ENCODE results near the gene IDE. TPM values are rescaled to one million over a fixed set of nuclear protein-coding genes. Genes with fewer than 3 reads are reported as not detected.
"Not testable (repeated sequence)": the region's sequence is repeated elsewhere in the genome, so short reads cannot be mapped to it uniquely, and the experiment has no call there.

Gene IDE
- total RNA-seq, 4 donors from 2014 or later, result 41.2 to 71.0 (median 52.9) TPM

DNA sequence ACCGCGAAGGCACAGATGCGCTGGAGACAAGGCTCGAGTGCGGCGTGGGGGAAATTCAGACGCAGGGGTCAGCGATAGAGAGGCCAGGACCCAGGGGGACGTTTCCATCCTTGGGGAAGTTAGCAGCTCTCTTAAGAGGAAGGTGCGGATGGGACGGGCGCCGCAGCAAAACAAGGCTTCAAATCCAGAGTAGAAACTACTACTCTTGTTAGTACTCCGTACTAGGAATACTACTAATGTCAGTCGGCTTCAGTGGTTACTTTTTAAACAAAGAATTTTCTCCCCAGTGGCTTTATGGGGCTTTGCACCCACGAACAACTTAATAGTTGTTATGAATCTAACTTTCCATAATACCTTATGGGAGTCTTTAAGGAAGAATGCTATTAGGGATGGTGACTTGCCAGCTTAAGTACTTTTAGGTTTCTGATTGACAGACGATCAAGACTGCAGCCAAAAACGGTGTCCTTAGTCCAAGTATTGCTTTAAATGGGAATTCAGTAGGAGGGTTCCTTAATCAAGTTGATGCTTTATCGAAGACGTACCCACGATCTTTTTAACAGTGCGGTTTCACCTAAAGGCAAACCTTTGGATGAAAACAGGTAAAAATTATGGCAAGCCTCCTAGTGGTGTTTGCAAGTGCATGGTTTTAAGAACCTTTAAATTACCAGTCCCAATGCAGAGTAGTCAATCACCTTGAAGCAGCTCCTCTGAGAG, 812 bp upstream of the IDE start:
- peak overlapping the region; percentile 94 to 98 (median 95) for H3K27ac ChIP-seq
- TF ChIP-seq POLR2A (IDR thresholded peaks at IDR 0.05), result no peak
- TF ChIP-seq, protein P1, sequence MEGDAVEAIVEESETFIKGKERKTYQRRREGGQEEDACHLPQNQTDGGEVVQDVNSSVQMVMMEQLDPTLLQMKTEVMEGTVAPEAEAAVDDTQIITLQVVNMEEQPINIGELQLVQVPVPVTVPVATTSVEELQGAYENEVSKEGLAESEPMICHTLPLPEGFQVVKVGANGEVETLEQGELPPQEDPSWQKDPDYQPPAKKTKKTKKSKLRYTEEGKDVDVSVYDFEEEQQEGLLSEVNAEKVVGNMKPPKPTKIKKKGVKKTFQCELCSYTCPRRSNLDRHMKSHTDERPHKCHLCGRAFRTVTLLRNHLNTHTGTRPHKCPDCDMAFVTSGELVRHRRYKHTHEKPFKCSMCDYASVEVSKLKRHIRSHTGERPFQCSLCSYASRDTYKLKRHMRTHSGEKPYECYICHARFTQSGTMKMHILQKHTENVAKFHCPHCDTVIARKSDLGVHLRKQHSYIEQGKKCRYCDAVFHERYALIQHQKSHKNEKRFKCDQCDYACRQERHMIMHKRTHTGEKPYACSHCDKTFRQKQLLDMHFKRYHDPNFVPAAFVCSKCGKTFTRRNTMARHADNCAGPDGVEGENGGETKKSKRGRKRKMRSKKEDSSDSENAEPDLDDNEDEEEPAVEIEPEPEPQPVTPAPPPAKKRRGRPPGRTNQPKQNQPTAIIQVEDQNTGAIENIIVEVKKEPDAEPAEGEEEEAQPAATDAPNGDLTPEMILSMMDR (IDR thresholded peaks at IDR 0.05 in 4 of 5, conservative IDR thresholded peaks at IDR 0.05 in 1 of 5), result no peak
- H3K36me3 ChIP-seq, result no peaks in the 10 kb centered on the region
- no peak for DNase-seq
- in situ Hi-C loops (cut with MboI; ENCODE audit: low sequenced_read_pairs in 4 of 4), result loop anchor here (5.0 to 10.0 kb wide), 3 partner anchors 52 to 60 kb away; no protein-coding TSS in a partner anchor
- intact Hi-C loops (cut with DNase I; ENCODE audit: low total_unique reads), result loop anchor here (1.0 to 10.0 kb wide), 4 partner anchors 17 to 490 kb away; partner anchors contain the start of gene EXOC6
- H3K27me3 ChIP-seq, result no peaks in the 10 kb centered on the region
- H3K4me3 ChIP-seq, result peak overlapping the region; percentile 81 to 100 (median 95)
- ATAC-seq, result peak; percentile 2 to 8
- no peaks in the 10 kb centered on the region for H3K9me3 ChIP-seq
- H3K4me1 ChIP-seq, result peaks cover 22 to 24% of the 10 kb centered on the region in 2 donors

DNA sequence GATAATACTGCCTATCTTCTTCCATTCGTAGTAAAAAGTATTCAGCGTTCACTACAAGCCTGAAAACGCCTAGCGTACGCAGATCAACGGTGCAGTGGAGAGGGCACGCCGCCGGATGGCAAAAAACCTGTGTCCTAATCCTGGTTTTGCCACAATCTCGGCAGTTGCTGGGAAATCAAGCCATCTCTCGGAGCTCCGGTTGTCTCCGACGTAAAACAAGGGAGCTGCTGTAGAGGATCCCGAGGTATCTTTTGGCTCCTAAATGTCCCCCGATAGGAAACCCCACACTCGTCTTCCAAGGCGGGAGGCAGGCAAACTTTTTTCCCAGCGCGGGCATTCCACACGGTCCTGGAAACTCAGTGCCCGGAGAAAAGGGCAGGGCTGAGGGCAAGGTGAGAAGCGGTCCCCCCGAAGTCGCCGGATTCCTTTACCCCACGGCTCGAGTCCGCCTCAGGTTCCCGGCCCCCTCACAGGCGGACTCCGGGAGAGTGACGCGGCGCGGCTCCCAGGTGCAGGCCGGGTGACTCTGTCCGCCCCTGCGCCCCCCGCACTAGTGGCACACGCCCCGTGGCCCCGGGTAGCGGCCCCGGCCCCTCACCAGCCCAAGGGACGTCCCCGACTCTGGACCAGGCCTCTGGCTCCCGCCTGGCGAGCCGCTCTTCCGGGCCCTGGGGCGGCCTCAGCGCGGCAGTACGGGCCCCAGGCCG, 649 bp downstream of the IDE start:
- H3K9me3 ChIP-seq, result no peaks in the 10 kb centered on the region
- peaks cover 24 to 31% of the 10 kb centered on the region in 2 donors for H3K4me1 ChIP-seq
- H3K27ac ChIP-seq, result peak overlapping the region; percentile 94 to 98 (median 95)
- intact Hi-C loops (cut with DNase I; ENCODE audit: low total_unique reads), result loop anchor here (2.0 to 10.0 kb wide), 3 partner anchors 274 to 488 kb away; partner anchors contain the start of genes CPEB3, EXOC6 and MARCHF5
- TF ChIP-seq, protein P1 (IDR thresholded peaks at IDR 0.05 in 4 of 5, conservative IDR thresholded peaks at IDR 0.05 in 1 of 5), result peak in 1 of 5 experiments; percentile 32
- no peak for TF ChIP-seq POLR2A (IDR thresholded peaks at IDR 0.05)
- peak; percentile 23 to 39 for ATAC-seq
- H3K4me3 ChIP-seq, result peak overlapping the region; percentile 81 to 100 (median 95)
- in situ Hi-C loops (cut with MboI; ENCODE audit: low sequenced_read_pairs in 4 of 4), result loop anchor here in 1 of 4 donors (10.0 kb wide), 1 partner anchor 58 kb away; no protein-coding TSS in a partner anchor
- no peaks in the 10 kb centered on the region for H3K27me3 ChIP-seq
- peak in 1 of 2 donors; percentile 24 for DNase-seq
- H3K36me3 ChIP-seq, result no peaks in the 10 kb centered on the region

DNA sequence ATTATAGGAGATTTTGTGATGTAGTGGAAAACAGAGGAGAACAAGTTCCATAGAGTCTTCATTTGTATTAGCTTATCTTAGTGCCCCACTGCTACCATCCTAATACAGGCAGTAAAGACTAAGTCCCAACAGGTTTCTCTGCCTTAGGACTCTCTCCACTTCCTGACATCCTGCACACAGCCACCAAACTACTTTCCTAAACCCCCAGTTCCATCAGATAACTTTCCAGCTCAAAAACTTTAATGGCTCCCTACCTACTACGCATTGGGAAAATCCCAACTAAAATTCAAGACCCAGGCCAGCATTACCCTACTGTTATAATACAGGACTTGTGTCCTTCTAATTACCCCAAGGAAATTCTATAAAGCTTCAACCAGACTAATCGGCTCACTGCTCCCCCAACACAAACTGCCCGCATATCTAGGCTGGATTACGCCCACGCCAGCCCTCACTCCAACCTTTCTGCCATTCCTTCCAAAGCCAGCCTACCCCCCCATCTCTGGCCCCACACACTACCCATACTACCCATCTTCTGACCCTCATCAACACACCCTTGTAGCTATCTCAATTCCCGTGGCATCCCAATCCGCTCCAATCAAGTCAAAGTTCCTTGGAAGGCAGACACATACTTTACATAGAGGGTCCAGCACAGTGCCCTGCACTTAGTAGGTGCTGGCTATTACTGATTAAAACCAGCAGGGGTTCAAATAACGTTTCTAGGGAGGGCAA, 1.4 kb downstream of the IDE start:
- in situ Hi-C loops (cut with MboI; ENCODE audit: low sequenced_read_pairs in 4 of 4), result loop anchor here in 1 of 4 donors (10.0 kb wide), 1 partner anchor 58 kb away; no protein-coding TSS in a partner anchor
- Histone ChIP-seq H3K4me1 (peaks cover 31% of the 10 kb centered on the region in 2 donors), H3K9me3 (no peaks in the 10 kb centered on the region), H3K27me3 (no peaks in the 10 kb centered on the region), H3K36me3 (no peaks in the 10 kb centered on the region), H3K27ac (peak overlapping the region; percentile 94 to 98 (median 95)), H3K4me3 (peak overlapping the region; percentile 81 to 100 (median 95))
- DNase-seq (no peak), ATAC-seq (no peak)
- intact Hi-C loops (cut with DNase I; ENCODE audit: low total_unique reads), result loop anchor here (2.0 to 10.0 kb wide), 3 partner anchors 275 to 488 kb away; partner anchors contain the start of genes CPEB3, EXOC6 and MARCHF5
- no peak for TF ChIP-seq POLR2A (IDR thresholded peaks at IDR 0.05)
- TF ChIP-seq, protein P1 (IDR thresholded peaks at IDR 0.05 in 4 of 5, conservative IDR thresholded peaks at IDR 0.05 in 1 of 5), result no peak

DNA sequence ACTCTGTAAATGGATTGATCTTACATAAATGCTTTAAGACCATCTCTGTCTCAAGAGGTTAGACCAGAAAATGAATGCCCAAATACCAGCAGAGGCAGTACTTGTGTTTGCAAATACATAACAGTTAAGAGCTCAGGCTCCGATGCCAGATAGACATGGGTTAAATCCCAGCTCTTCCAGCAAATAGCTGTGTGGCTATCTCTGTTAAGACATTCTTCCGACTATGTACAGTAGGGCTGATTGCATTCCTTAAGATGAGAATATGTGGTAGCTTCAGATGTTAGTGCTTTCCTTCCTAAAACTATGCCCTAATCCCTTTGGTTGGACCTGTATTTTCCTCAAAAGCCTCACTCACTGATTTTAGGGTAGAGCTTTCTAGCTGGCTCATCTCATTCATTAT, 2.2 kb downstream of the IDE start:
- TF ChIP-seq POLR2A (IDR thresholded peaks at IDR 0.05), result no peak
- TF ChIP-seq, protein P1 (IDR thresholded peaks at IDR 0.05 in 4 of 5, conservative IDR thresholded peaks at IDR 0.05 in 1 of 5), result no peak
- no peaks in the 10 kb centered on the region for H3K27me3 ChIP-seq
- DNase-seq, result no peak
- no peak overlapping the region for H3K27ac ChIP-seq
- intact Hi-C loops (cut with DNase I; ENCODE audit: low total_unique reads) (loop anchor here (2.0 to 10.0 kb wide), 3 partner anchors 276 to 487 kb away; partner anchors contain the start of genes CPEB3, EXOC6 and MARCHF5), in situ Hi-C loops (cut with MboI; ENCODE audit: low sequenced_read_pairs in 4 of 4) (loop anchor here in 1 of 4 donors (10.0 kb wide), 1 partner anchor 57 kb away; no protein-coding TSS in a partner anchor)
- peak overlapping the region in 3 of 4 donors; percentile 4 to 100 (median 81) for H3K4me3 ChIP-seq
- H3K36me3 ChIP-seq, result no peaks in the 10 kb centered on the region
- peaks cover 31% of the 10 kb centered on the region in 2 donors for H3K4me1 ChIP-seq
- H3K9me3 ChIP-seq, result no peaks in the 10 kb centered on the region
- no peak for ATAC-seq

DNA sequence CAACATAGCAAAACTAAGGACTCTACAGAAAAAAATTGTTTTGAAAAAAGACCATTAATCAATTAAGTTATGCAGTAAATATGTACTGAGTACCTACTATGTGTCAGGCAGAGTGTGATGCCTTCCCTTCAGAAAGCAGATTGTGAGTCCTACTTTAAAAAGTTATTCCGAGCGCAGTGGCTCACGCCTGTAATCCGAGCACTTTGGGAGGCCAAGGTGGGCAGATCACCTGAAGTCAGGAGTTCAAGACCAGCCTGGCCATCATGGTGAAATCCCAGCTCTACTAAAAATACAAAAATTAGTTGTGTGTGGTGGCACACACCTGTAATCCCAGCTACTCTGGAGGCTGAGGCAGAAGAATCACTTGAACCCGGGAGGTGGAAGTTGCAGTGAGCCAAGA, 4.2 kb downstream of the IDE start:
- not testable (repeated sequence) for DNase-seq, H3K27ac ChIP-seq, H3K27me3 ChIP-seq, H3K9me3 ChIP-seq, H3K36me3 ChIP-seq, ATAC-seq, H3K4me3 ChIP-seq
- intact Hi-C loops (cut with DNase I; ENCODE audit: low total_unique reads) (loop anchor here (5.0 to 10.0 kb wide), 2 partner anchors 278 to 485 kb away; partner anchors contain the start of gene EXOC6), in situ Hi-C loops (cut with MboI; ENCODE audit: low sequenced_read_pairs in 4 of 4) (loop anchor here in 1 of 4 donors (10.0 kb wide), 1 partner anchor 55 kb away; no protein-coding TSS in a partner anchor)
- H3K4me1 ChIP-seq, result peaks cover 26 to 31% of the 10 kb centered on the region in 2 donors
